Bronchial epithelial cell (primary cell): ENCODE results near the gene SSR1. TPM values are rescaled to one million over a fixed set of nuclear protein-coding genes. Genes with fewer than 3 reads are reported as not detected.

Experiments used
- DNase-seq: peaks from one replicate; pipeline ENCODE4 v3.0.0-alpha.2; 2010; ENCODE audit warnings: low read depth
- FAIRE-seq: peaks from 2 replicates; lab custom pipeline; 2011; peaks lifted over from hg19 to GRCh38; lab: Jason Lieb, UNC
- H3K27me3 ChIP-seq: 2 replicates; pipeline ENCODE4 v1.5.1; 2011; ENCODE audit warnings: low read length; ENCODE audit not compliant: control insufficient read depth, insufficient read depth
- H3K36me3 ChIP-seq: 2 replicates; pipeline ENCODE4 v1.5.1; 2011; ENCODE audit warnings: low read length; ENCODE audit not compliant: control insufficient read depth, insufficient read depth
- H3K4me3 ChIP-seq: 2 replicates; pipeline ENCODE4 v1.5.1; 2011; ENCODE audit warnings: mild to moderate bottlenecking, low read depth, low read length, control low read depth
- total RNA-seq: library from RNA; depleted of rRNA; stranded (reverse); fragments of >200 nt; gene quantifications from 2 replicates; pipeline ENCODE4 v1.2.1, GENCODE V29; 2014
- TF ChIP-seq, protein P1 (sequence below): IDR thresholded peaks from 2 replicates; pipeline ENCODE4 v1.5.1; 2011; ENCODE audit warnings: mild to moderate bottlenecking, moderate library complexity, low read length, control low read depth, inconsistent platforms; ENCODE audit not compliant: insufficient read depth, severe bottlenecking

The SSR1 gene
- total RNA-seq, 1 donor from 2014 or later, result 36.9 TPM

- DNase-seq, result no peak
- H3K4me3 ChIP-seq, result no peak overlapping the region
Measured at GRCh38 chr6:7232351-7232750, 80.6 kb downstream of the SSR1 start.

GRCh38 chr6:7230956-7231713, 81.9 kb downstream of the SSR1 start:
- TF ChIP-seq, protein P1, sequence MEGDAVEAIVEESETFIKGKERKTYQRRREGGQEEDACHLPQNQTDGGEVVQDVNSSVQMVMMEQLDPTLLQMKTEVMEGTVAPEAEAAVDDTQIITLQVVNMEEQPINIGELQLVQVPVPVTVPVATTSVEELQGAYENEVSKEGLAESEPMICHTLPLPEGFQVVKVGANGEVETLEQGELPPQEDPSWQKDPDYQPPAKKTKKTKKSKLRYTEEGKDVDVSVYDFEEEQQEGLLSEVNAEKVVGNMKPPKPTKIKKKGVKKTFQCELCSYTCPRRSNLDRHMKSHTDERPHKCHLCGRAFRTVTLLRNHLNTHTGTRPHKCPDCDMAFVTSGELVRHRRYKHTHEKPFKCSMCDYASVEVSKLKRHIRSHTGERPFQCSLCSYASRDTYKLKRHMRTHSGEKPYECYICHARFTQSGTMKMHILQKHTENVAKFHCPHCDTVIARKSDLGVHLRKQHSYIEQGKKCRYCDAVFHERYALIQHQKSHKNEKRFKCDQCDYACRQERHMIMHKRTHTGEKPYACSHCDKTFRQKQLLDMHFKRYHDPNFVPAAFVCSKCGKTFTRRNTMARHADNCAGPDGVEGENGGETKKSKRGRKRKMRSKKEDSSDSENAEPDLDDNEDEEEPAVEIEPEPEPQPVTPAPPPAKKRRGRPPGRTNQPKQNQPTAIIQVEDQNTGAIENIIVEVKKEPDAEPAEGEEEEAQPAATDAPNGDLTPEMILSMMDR, result no peak
- Histone ChIP-seq H3K4me3 (no peak overlapping the region), H3K36me3 (peaks cover 38% of the 10 kb centered on the region), H3K27me3 (no peaks in the 10 kb centered on the region)
- DNase-seq, result no peak
- FAIRE-seq, result no peak

More at GRCh38 chr6:7232351-7232750, 80.6 kb downstream of the SSR1 start:
- Histone ChIP-seq H3K36me3 (peaks cover 32% of the 10 kb centered on the region), H3K27me3 (no peaks in the 10 kb centered on the region)
- TF ChIP-seq, protein P1, result no peak
- FAIRE-seq, result no peak

- no peak overlapping the region for H3K4me3 ChIP-seq
- H3K36me3 ChIP-seq, result peaks cover 41% of the 10 kb centered on the region
- DNase-seq, result no peak
- TF ChIP-seq, protein P1, result no peak
- no peak for FAIRE-seq
- H3K27me3 ChIP-seq, result no peaks in the 10 kb centered on the region
Measured at GRCh38 chr6:7230327-7230691, 82.7 kb downstream of the SSR1 start.

DNA sequence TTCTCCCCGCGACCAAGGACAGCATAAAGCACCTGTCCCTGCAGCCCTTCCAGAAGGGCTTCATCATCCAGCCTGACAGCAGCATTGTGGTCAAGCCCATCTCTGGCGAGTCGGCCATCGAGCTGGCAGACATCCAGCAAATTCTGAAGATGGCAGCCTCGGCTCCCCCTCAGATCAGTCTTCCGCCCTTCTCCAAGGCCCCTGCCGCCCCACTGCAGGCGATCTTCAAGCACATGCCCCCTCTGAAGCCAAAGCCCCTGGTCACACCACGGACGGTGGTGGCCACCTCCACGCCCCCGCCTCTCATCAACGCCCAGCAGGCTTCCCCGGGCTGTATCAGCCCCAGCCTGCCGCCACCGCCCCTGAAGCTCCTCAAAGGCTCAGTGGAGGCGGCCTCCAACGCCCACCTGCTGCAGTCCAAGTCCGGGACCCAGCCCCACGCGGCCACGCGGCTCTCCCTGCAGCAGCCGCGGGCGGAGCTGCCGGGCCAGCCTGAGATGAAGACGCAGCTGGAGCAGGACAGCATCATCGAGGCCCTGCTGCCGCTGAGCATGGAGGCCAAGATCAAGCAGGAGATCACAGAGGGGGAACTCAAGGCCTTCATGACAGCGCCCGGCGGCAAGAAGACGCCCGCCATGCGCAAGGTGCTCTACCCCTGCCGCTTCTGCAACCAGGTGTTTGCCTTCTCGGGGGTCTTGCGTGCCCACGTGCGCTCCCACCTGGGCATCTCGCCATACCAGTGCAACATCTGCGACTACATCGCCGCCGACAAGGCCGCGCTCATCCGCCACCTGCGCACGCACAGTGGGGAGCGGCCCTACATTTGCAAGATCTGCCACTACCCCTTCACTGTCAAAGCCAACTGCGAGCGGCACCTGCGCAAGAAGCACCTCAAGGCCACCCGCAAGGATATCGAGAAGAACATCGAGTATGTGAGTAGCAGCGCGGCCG, 83.3 kb downstream of the SSR1 start:
- DNase-seq (no peak), FAIRE-seq (no peak)
- TF ChIP-seq, protein P1, result no peak
- peaks cover 44% of the 10 kb centered on the region for H3K36me3 ChIP-seq
- H3K4me3 ChIP-seq, result no peak overlapping the region
- H3K27me3 ChIP-seq, result no peaks in the 10 kb centered on the region

GRCh38 chr6:7228662-7229375, 84.2 kb downstream of the SSR1 start:
- FAIRE-seq, result no peak
- Histone ChIP-seq H3K4me3 (no peak overlapping the region), H3K36me3 (peaks cover 48% of the 10 kb centered on the region), H3K27me3 (no peaks in the 10 kb centered on the region)
- DNase-seq, result no peak
- TF ChIP-seq, protein P1, result no peak
